Activated CD4-positive, alpha-beta memory T cell treated with anti-CD3 and anti-CD28 coated beads for 36 hours (primary cell): ENCODE data around the gene ACTR3. TPM values are rescaled to one million over a fixed set of nuclear protein-coding genes. Genes with fewer than 3 reads are reported as not detected.

Source experiments
- CTCF ChIA-PET: fragments of 350-600 bp; sonication (Branson Sonifier 250); formaldehyde crosslinking; loops from one replicate; lab custom pipeline; 2021; ENCODE audit warnings: antibody characterized with exemption, inconsistent platforms; lab: Charles Lee
- POLR2A ChIA-PET: fragments of 350-600 bp; sonication (Branson Sonifier 250); formaldehyde crosslinking; loops from one replicate; lab custom pipeline; 2021; ENCODE audit warnings: antibody characterized with exemption; lab: Charles Lee
- DNase-seq: peaks from one replicate; pipeline ENCODE4 v3.0.0-alpha.2; 2020
- H3K27ac Mint-ChIP-seq: one replicate; pipeline ENCODE4 v1.8.0; 2021; ENCODE audit warnings: mixed read lengths
- H3K27me3 Mint-ChIP-seq: one replicate; pipeline ENCODE4 v1.8.0; 2021; ENCODE audit warnings: mixed read lengths
- H3K36me3 Mint-ChIP-seq: one replicate; pipeline ENCODE4 v1.8.0; 2021; ENCODE audit warnings: mixed read lengths
- H3K4me1 Mint-ChIP-seq: one replicate; pipeline ENCODE4 v1.8.0; 2021; ENCODE audit warnings: low read depth, mixed read lengths
- H3K4me3 Mint-ChIP-seq: one replicate; pipeline ENCODE4 v1.8.0; 2021; ENCODE audit warnings: mild to moderate bottlenecking, mixed read lengths
- H3K9me3 Mint-ChIP-seq: one replicate; pipeline ENCODE4 v1.8.0; 2021; ENCODE audit warnings: mixed read lengths
- intact Hi-C: fragments of 100-400 bp; cut with micrococcal nuclease; formaldehyde crosslinking; loops from one replicate; pipeline ENCODE4 v1.15.1; 2023
- total RNA-seq, 2 experiments: library from RNA; stranded (reverse); gene quantifications; one replicate each; pipeline ENCODE4 v1.2.3, GENCODE V29; 2021

The ACTR3 gene
- total RNA-seq, 2 experiments from 2014 or later = 653 to 668 TPM

DNA sequence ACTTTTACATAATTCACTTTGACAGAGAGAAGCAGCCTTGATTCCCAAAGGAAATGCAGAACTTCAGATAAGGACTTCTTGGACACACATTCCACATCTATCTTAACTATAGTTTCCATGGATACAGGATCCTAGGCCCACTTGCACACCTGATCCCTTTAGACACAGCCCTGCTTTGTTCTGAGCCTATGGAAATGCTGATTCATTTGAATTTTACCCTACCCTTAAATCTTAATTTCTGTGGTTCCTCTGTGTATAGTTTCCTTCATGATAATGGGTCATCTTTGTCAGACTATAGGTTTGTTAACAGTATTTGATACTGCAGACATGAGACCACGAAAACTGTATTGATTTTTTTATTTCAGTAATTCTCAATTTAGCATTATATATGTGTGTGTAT is 77.4 kb downstream of the ACTR3 start:
- ChIA-PET CTCF (interaction anchor here (2.0 kb wide), 1 partner anchor 68 kb away, joined by 4 read pairs; no protein-coding TSS in a partner anchor), POLR2A (no interaction called here)
- Mint-ChIP-seq H3K27ac (peak overlapping the region; percentile 43), H3K27me3 (no peaks in the 10 kb centered on the region), H3K9me3 (no peaks in the 10 kb centered on the region), H3K4me1 (peaks cover 16% of the 10 kb centered on the region), H3K4me3 (no peak overlapping the region), H3K36me3 (peaks cover 8% of the 10 kb centered on the region)
- no peak for DNase-seq
- intact Hi-C loops = no loop called here

DNA sequence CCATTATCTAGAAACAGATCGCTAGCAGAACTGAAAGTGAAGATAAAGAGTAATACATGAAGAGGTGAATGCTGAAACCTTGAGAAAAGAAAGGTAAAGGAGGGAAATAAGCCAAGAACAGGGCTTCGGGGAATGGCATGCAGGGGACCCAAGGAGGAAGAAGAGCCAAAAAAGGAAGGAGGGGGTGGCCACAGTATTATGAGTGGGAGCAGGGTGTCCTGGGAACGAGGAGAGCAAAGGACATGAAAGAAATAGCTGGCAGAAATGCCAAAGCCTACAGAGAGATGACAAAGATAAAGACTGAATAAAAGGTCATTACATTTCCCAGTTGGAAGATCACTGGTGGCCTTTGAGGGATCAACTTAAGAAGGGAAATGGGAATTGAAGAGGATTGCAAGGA is 82.9 kb downstream of the ACTR3 start:
- no peak overlapping the region for H3K27ac Mint-ChIP-seq
- intact Hi-C loops = no loop called here
- POLR2A ChIA-PET = no interaction called here
- peaks cover 12% of the 10 kb centered on the region for H3K36me3 Mint-ChIP-seq
- no peaks in the 10 kb centered on the region for H3K9me3 Mint-ChIP-seq
- no peaks in the 10 kb centered on the region for H3K27me3 Mint-ChIP-seq
- H3K4me1 Mint-ChIP-seq = peaks cover 4% of the 10 kb centered on the region
- no peak overlapping the region for H3K4me3 Mint-ChIP-seq
- CTCF ChIA-PET = no interaction called here
- no peak for DNase-seq

DNA sequence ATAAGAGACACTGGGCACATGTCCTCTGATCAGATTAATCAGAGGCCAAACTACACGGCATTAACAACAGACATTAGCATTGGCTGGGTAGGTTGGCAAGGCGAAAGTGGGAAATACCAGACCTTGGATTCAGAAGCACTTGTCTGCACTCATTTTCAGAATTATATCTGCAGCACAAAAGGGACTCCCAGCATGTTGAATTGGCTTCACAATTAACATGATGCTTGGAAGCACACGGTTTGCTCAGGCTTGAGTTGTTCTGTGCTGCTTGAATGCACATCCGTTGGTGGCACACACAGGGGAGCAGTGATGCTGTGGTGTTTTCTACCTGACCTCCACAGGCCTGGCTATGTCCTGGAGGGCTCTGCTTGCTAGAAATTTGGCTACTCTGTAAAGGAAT is 83.9 kb downstream of the ACTR3 start:
- intact Hi-C loops = no loop called here
- peaks cover 4% of the 10 kb centered on the region for H3K4me1 Mint-ChIP-seq
- no peak overlapping the region for H3K4me3 Mint-ChIP-seq
- CTCF ChIA-PET = no interaction called here
- no peaks in the 10 kb centered on the region for H3K27me3 Mint-ChIP-seq
- H3K27ac Mint-ChIP-seq = no peak overlapping the region
- H3K36me3 Mint-ChIP-seq = peaks cover 13% of the 10 kb centered on the region
- POLR2A ChIA-PET = no interaction called here
- DNase-seq = no peak
- no peaks in the 10 kb centered on the region for H3K9me3 Mint-ChIP-seq

DNA sequence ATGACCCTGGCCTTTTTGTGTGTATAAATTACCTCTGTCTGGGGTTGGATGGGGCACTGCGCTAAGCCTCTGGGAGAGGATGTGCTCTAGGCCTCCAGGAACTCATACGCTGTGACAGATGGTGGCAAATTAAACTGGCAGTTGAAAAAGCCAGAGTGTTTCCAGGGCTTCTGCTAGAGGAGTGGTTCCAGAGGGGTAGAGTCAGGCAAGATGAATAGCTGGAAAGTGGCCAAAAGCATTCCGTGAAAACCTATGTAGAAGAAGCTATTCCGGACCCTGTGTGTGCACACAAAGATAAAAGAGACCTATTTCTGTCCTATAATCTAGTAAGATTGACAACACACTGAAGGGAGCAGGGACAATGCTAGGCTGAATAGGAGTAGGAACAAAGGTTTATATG is 84.8 kb downstream of the ACTR3 start:
- H3K36me3 Mint-ChIP-seq = peaks cover 15% of the 10 kb centered on the region
- no peak overlapping the region for H3K27ac Mint-ChIP-seq
- peaks cover 4% of the 10 kb centered on the region for H3K4me1 Mint-ChIP-seq
- H3K27me3 Mint-ChIP-seq = no peaks in the 10 kb centered on the region
- peaks cover 2% of the 10 kb centered on the region for H3K9me3 Mint-ChIP-seq
- CTCF ChIA-PET = interaction anchor here (0.5 kb wide), 1 partner anchor 169 kb away, joined by 3 read pairs; no protein-coding TSS in a partner anchor
- no peak for DNase-seq
- intact Hi-C loops = loop anchor here (5.0 kb wide), 1 partner anchor 372 kb away; no protein-coding TSS in a partner anchor
- POLR2A ChIA-PET = no interaction called here
- no peak overlapping the region for H3K4me3 Mint-ChIP-seq

DNA sequence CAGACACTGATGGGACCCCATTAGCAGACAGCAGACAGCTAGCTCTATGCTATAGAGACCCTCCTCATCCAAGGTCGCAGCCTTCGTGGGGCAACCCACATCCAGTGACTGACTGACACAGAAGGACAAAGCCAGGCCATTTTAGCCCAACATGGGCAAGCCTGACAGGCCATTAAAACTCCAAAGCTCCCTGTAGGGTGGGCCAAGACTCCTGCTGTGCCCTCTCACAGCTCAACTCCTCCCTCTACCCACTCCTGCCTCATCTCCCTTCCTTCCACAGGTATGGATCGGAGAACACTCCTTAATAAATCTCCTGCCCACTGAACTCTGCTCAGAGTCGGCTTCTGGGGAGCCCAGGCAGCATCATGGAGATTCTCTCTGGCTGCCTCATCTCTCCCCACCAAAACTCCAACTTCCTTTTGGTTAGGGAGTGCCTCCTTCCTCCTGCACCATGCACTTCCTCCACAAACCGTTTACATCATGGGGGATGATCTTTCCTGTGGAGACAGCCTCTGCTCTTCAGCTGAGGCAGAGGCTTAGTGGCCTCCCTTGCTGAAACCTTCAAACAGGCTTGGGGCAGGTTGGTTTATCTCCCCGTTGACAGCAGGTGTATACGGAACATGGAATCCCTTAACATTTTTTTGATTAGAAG is 86.5 kb downstream of the ACTR3 start:
- Mint-ChIP-seq H3K9me3 (peaks cover 5% of the 10 kb centered on the region), H3K27me3 (no peaks in the 10 kb centered on the region), H3K27ac (no peak overlapping the region), H3K4me3 (no peak overlapping the region), H3K4me1 (peaks cover 4% of the 10 kb centered on the region), H3K36me3 (peaks cover 16% of the 10 kb centered on the region)
- no peak for DNase-seq
- CTCF ChIA-PET = no interaction called here
- POLR2A ChIA-PET = no interaction called here
- intact Hi-C loops = loop anchor here (5.0 kb wide), 1 partner anchor 374 kb away; no protein-coding TSS in a partner anchor

DNA sequence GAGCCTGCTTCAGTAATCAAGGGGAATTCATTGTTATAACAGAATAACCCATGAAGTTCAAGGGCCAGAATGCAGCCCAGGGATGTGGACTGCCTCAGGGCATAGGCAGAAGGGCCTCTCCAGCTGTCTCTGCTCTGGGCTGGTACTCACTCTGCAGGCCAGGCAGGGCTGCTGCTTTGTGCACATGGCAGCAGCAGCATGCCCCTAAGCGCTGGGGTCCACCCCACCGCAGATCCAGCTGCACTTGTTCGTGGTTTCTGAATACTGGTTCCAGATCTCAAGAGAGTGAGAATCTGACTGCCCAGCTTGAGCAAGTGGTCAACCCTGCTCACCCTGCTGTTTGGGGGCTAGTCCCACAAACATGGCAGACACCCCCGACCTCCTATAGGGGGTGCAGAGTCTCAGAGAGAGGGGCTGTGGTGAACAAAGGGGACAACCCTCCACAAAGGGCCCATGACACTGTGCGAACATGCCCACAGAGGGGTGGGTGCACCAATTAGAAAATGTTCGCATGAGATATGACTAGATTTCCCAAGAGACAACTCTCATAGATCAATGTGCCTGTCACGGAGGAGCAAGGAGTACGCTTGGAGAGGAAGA is 87.3 kb downstream of the ACTR3 start:
- intact Hi-C loops = loop anchor here (5.0 kb wide), 1 partner anchor 375 kb away; no protein-coding TSS in a partner anchor
- Mint-ChIP-seq H3K4me1 (peaks cover 4% of the 10 kb centered on the region), H3K27ac (no peak overlapping the region), H3K4me3 (no peak overlapping the region), H3K9me3 (peaks cover 5% of the 10 kb centered on the region), H3K36me3 (peaks cover 16% of the 10 kb centered on the region), H3K27me3 (no peaks in the 10 kb centered on the region)
- ChIA-PET CTCF (interaction anchor here (0.6 to 2.2 kb wide), 2 partner anchors 74 to 221 kb away, joined by 3 to 14 read pairs; partner anchors contain the start of gene SLC35F5), POLR2A (no interaction called here)
- DNase-seq = no peak

DNA sequence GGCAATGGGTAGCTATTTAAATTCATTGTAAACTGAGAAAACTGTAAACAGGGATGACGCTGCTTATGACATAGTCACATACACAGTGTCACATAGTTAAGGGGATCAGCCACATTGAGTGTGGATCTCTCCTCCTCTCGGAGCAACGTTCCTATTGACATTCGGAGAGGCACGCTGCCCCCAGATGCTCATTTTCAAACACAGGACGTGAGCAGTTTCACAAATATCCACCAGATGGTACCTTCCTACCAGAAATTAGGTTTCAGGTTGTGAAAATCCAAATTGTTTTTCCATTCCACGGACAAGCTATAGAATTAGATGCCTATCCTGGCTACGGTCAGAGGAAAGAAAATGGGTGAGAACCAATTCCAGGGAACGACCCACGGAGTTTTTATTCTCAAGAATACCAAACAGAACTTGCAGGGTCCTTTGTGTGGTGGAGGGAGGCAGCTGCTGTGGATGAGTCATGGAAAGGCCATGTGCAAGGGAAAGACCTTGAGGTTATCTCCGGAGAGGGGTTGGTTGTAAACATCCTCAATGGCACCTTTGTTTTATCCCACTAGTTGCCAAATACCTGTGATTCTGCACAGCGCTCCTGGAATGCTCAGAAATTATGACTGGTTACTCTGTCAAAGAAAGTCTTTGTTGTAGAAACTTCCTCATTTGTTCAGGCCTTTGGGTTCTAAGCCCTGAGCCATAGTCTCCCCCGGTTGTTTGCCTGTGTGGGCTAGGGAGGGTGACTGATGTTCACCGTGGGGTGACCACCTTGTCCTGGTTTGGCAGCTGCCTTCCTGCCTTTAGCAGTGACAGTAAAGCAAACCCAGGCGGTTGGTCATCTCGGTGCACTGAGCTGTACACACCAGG is 88.0 kb downstream of the ACTR3 start:
- Mint-ChIP-seq H3K4me1 (peaks cover 4% of the 10 kb centered on the region), H3K9me3 (peaks cover 5% of the 10 kb centered on the region), H3K27me3 (no peaks in the 10 kb centered on the region), H3K4me3 (no peak overlapping the region), H3K27ac (no peak overlapping the region), H3K36me3 (peaks cover 16% of the 10 kb centered on the region)
- POLR2A ChIA-PET = no interaction called here
- no peak for DNase-seq
- CTCF ChIA-PET = interaction anchor here (0.6 to 2.2 kb wide), 7 partner anchors 8 to 255 kb away, joined by 3 to 14 read pairs (median 6); partner anchors contain the start of gene SLC35F5
- intact Hi-C loops = loop anchor here (5.0 kb wide), 1 partner anchor 376 kb away; no protein-coding TSS in a partner anchor

DNA sequence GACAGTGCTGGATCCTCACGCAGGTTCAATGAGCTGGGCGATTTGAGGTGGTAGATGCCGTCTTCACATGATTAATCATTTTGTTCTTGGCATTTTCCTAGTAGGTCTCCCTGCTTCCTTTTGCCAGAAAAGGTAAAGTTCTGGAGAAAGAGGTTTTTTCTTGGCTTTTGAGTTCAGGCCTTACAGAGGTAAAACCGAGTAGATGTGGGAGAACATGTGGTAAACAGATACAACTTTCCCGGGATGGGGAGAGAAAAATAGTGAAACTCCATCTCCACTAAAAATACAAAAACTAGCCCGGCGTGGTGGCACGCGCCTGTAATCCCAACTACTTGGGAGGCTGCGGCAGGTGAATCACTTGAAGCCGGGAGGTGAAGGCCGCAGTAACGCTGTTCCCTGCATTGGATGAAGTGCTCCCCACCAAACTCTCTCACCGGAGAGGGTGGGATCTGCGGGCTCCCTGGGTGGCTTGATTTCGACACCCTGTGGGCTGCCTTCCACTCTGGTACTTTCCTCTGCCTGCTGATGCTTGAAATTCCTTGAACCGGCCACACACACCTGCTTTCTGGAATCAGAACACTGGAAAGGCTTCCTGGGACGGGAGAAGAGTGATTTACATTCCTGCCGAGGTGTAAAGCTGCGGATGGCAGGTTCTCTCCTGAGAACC is 88.8 kb downstream of the ACTR3 start:
- Mint-ChIP-seq H3K36me3 (peaks cover 14% of the 10 kb centered on the region), H3K27me3 (no peaks in the 10 kb centered on the region)
- CTCF ChIA-PET = interaction anchor here (0.6 to 2.2 kb wide), 11 partner anchors 9 to 256 kb away, joined by 3 to 14 read pairs (median 4); partner anchors contain the start of gene SLC35F5

DNA sequence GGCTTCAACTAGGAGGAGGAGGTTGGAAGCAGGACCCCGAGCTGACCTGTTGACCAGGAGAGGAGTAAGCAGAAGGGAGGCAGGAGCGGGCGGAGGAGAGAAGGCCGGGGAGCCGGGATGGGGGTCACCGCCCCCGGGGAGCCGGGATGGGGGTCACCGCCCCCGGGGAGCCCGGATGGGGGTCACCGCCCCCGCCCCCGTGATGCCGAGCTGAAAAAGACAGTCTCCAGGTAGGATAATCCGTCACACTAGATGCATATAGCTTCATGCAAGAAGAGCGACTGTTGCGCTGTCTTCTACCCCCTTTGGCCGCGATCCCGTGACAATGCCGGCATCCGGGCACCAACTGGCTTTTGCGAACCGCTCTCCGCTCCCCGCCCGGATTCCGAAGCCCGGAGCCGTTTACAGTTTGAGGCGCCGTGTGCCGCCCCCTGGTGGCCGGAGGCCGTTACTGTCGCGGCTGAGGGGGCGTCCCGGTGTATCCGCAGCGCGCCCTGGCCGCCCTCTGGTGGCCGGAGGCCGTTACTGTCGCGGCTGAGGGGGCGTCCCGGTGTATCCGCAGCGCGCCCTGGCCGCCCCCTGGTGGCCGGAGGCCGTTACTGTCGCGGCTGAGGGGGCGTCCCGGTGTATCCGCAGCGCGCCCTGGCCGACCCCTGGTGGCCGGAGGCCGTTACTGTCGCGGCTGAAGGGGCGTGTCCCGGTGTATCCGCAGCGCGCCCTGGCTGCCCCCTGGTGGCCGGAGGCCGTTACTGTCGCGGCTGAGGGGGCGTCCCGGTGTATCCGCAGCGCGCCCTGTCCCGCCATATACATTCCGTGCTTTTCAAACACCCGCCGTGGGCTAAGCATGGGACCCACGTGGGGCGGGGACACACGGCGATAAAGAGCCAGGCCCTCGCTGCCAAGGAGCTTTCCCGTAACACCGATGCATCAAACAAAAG is 89.6 kb downstream of the ACTR3 start:
- Mint-ChIP-seq H3K4me3 (no peak overlapping the region), H3K9me3 (peaks cover 5% of the 10 kb centered on the region), H3K36me3 (peaks cover 16% of the 10 kb centered on the region), H3K4me1 (peaks cover 4% of the 10 kb centered on the region), H3K27me3 (no peaks in the 10 kb centered on the region), H3K27ac (no peak overlapping the region)
- POLR2A ChIA-PET = no interaction called here
- intact Hi-C loops = loop anchor here (5.0 kb wide), 1 partner anchor 377 kb away; no protein-coding TSS in a partner anchor
- peak; percentile 84 for DNase-seq
- CTCF ChIA-PET = interaction anchor here (0.6 to 2.2 kb wide), 13 partner anchors 10 to 280 kb away, joined by 3 to 14 read pairs (median 4); partner anchors contain the start of gene SLC35F5

More for the DNA sequence above, 88.8 kb downstream of the ACTR3 start:
- intact Hi-C loops = loop anchor here (5.0 kb wide), 1 partner anchor 376 kb away; no protein-coding TSS in a partner anchor
- Mint-ChIP-seq H3K4me3 (no peak overlapping the region), H3K27ac (no peak overlapping the region), H3K9me3 (peaks cover 5% of the 10 kb centered on the region), H3K4me1 (peaks cover 4% of the 10 kb centered on the region)
- POLR2A ChIA-PET = no interaction called here
- no peak for DNase-seq

DNA sequence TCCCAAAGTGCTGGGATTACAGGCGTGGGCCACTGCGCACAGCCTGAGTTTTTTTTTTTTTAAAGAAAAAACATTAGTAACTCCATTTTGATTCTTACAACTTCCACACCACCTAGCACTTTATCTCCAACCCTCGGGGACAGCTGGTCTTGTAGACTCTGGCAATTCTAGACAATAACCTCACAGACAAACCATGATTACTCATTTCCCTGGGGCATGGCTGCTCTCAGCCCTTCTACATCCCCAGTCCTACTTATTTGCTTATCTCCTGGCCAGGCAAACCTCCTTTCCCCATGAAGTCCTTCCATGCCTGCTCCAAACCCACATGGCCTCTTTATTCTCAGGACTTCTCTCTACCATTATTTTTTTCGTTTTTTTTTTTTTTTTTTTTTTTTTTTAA is 91.1 kb downstream of the ACTR3 start:
- Mint-ChIP-seq H3K4me1 (peaks cover 4% of the 10 kb centered on the region), H3K9me3 (peaks cover 5% of the 10 kb centered on the region), H3K36me3 (peaks cover 24% of the 10 kb centered on the region), H3K27ac (no peak overlapping the region), H3K27me3 (no peaks in the 10 kb centered on the region), H3K4me3 (no peak overlapping the region)
- DNase-seq = no peak
- POLR2A ChIA-PET = no interaction called here
- intact Hi-C loops = no loop called here
- CTCF ChIA-PET = no interaction called here
